Stimulated activated naive CD8-positive, alpha-beta T cell treated with anti-CD3 and anti-CD28 coated beads, Interleukin-15, Interleukin-2, amounts not matched to agents 100 U/mL and 50 U/mL, for 24 hours (primary cell): ENCODE data around the gene ZBTB45.
"Not testable (repeated sequence)": the region's sequence is repeated elsewhere in the genome, so short reads cannot be mapped to it uniquely, and the experiment has no call there.

ENCODE experiments used
- ATAC-seq: fragments of 150-1000 bp; cut with Tn5 transposase; one replicate; pipeline ENCODE4 v1.10.0; 2021
- DNase-seq: peaks from one replicate; pipeline ENCODE4 v3.0.0; 2021

The ZBTB45 gene

DNA sequence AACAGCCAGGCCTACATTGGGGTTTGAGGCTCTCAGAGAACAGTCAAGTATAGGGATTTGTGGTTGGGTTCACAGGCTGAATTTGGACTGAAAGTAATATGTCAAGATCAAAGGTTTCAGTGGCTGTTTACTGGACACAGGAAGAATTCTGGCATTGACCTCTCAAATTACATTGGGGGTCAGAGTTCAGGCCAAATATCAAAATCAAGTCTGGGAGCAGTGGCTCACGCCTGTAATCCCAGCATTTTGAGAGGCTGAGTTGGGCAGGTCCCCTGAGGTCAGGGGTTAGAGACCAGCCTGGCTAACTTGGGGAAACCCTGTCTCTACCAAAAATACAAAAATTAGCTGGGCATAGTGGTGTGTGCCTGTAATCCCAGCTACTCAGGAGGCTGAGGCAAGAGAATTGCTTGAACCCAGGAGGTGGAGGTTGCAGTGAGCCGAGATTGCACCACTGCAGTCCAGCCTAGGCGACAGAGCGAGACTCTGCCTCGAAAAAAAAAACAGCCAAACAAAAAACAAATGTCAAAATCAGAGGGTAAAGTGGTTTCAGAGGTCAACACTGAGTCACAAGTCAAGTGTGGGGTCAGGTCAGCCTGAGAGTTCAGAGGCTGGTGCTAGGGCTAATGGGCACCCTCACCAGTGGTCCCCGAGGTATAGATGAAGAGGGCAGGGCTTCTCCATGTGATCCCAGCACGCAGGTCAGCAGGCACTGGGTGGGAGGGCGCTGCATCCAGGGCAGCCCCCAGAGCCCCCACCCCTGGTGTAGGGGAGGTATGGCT is 9.3 kb downstream of the ZBTB45 start:
- ATAC-seq: no peak
- no peak for DNase-seq

GRCh38 chr19:58509731-58510083 is 9.9 kb downstream of the ZBTB45 start:
- no peak for DNase-seq
- ATAC-seq: no peak

- not testable (repeated sequence) for ATAC-seq, DNase-seq
Observed at GRCh38 chr19:58507602-58508223, 11.9 kb downstream of the ZBTB45 start.

DNA sequence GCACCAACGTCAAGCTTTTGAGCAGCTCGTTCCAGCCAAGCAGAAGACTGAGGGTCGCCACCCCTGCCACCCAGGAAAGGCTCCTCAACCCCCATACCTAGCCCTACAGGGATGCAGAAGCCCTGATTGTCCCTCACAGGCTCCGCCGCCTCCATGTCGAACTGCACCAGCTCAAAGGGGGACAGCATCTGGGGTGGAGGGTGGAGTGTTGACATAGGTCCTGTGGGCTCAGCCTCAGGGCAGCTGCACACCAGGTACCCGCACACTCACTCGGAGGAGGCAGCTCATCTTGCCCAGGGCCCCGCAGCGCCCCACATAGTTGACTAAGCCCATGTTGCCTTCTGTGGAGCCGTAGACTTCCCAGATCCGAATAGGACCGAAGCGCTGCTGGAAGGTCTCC is 19.4 kb downstream of the ZBTB45 start:
- no peak for DNase-seq
- no peak for ATAC-seq

GRCh38 chr19:58499021-58499927 is 20.3 kb downstream of the ZBTB45 start:
- peak; percentile 100 for DNase-seq

DNA sequence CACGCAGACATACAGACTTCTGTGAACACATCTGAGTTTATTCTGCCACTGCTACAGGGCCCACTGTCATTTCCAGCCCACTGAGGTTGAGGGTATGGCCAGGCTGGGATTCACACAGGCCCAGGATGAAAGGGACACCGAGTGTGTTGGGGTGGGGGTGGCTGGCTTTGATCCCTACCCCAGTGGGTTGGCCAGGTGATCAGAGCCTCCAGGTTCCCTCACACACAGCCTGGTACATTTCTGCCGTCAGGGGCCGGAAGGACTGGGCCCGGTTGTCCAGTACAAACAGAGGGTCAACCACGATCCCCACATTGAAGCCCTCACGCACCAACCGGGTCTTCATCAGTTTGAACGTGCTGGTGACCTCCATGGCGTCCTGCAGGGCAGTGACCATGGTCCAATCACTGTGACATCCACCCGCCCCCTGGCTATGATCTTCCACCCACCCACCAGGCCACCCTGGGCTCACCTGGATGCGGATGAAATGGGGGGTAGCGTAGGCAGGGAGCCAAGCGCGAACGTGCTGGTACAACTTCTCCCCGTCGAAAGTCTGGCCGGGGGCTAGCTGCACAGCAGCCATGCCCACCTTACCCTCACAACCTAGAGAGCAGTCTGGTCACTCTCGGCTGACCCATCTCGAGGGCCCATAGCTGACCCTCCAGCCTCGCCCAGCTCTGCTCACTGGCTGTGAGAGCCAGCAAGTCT is 21.1 kb downstream of the ZBTB45 start:
- ATAC-seq: no peak
- DNase-seq: no peak

More at GRCh38 chr19:58499021-58499927, 20.3 kb downstream of the ZBTB45 start:
- ATAC-seq: peak; percentile 99

DNA sequence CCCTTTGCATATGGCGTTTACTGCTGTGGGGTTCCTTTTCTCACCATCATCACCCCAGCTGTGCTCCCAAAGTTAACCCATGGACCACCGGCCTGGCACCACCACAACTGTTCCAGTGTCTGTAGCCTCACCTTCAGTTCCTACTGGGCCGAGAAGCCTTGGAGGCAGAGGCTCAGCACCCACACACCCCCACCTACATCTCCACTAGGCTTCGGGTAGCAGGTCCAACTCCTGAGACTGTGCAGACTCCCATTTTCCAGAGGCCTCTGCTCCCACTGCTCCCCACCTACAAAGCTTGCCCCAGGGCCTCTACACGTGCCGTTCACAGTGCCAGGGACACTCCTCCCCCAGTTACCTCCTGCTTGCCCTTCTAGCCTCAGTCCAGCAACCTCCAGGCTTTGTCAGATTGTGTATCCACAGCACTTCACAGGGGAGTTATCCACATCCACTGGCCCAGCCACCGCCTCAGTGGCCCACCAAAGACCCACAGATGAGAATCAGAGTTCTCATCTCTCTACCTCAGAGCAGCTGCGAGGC is 21.9 kb downstream of the ZBTB45 start:
- no peak for DNase-seq
- no peak for ATAC-seq

GRCh38 chr19:58492265-58492664 is 27.3 kb downstream of the ZBTB45 start:
- no peak for DNase-seq
- no peak for ATAC-seq

DNA sequence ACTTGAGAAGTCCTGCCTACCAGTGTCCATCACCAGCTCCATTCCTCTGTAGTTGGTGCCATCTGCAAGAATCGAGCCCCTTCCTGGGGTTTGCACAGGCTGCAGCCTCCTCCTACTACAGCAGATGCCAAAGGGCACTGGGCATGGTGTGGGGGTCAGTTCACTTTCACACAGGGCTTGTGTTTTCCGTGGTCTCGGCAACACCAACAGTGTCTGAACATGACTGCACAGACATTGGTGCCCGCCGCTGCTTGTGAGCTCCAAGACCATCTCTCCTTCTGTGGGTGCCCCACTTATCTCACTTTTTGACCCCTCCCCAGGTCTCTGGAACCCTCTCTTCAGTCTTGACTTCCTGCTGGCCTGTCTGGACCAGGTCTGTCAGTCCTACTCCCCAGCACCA is 28.2 kb downstream of the ZBTB45 start:
- DNase-seq (no peak), ATAC-seq (no peak)

DNA sequence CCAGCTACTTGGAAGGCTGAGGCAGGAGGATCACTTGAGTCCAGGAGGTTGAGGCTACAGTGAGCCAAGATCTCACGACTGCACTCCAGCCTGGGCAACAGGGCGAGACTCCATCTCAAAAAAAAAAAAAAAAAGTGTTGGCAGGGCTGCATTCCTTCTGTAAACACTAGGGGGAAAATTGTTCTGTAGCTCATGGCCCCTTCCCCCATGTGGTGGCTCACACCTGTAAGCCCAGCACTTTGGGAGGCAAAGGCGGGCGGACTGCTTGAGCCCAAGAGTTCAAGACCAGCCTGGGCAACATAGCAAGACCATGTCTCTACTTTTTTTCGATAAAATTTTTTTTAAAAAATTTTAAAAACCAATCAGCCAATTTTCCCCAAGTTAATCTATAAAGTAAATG is 35.3 kb downstream of the ZBTB45 start:
- not testable (repeated sequence) for ATAC-seq, DNase-seq

- no peak for DNase-seq
- ATAC-seq: no peak
Observed at GRCh38 chr19:58483776-58484175, 35.8 kb downstream of the ZBTB45 start.

DNA sequence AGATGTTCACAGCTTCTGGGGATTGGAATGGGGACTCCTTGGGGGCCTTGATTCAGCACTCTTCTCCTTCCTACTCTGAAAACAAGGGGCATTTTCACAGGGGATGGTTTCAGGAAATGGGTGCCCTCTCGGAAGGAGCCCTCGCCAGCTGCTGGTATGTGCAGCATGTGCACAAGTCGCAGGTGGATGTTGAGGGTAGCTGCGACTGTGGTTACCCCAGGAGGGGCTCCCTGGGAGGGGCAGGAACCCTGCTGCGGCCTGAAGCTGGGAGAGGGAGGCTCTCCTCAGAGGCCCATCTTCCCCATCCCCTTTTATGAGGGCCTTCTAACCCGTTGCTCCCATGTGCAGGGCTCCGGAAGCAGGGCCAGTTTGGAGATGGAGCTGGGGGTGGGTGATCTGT is 37.2 kb downstream of the ZBTB45 start:
- DNase-seq: no peak
- no peak for ATAC-seq

GRCh38 chr19:58480831-58481230 is 38.8 kb downstream of the ZBTB45 start:
- DNase-seq (no peak), ATAC-seq (no peak)

GRCh38 chr19:58480481-58480830 is 39.2 kb downstream of the ZBTB45 start:
- ATAC-seq (no peak), DNase-seq (no peak)

DNA sequence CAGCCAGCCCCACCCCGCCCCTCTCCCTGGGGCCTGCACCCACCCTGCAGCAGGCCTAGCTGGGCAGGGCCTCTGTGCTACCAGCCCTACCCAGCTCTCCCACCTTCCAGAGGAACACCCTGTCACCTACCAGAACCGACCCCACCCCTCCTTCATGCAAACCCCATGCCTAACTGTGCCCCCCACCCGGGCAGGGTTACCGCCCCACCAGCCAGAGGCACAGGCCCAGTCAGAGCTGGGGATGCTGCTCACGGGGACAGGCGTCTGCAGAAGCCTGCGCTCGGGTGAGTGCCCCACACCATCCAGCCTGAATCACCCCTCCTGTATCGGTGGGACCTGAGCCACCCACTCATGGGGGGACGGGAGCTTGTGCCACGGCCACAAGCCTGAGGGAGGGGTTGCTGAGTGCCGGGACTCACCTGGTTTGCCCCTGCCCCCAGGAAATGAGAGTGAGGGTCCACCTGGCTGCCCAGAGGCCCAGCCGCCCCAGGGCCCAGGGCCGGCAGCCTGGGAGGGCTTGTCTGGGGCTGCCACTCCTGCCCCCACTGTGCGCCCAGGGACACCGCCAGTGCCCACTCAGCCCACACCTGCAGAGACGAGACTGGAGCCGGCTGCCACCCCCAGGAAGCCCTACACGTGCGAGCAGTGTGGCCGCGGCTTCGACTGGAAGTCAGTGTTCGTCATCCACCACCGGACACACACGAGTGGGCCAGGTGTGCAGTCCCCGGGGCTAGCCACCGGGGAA is 39.7 kb downstream of the ZBTB45 start:
- ATAC-seq (no peak), DNase-seq (no peak)

DNA sequence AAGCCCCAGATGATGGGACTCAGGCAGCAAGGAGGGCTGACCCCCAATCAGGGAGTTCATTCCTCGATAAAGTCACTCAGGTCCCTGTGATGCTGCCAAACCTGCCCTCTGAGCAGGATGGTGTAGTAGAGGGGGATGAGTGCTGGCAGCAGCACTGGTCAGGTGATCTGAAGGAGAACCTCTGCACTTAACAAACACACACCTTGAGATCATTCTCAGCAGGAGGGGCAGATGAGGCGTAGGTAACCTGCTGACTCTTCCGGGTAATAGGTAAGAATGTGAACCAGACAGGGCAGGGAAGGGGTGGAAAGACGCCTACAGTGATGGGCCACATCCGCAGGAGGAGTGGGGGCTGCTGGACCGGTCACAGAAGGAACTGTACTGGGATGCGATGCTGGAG is 40.3 kb downstream of the ZBTB45 start:
- DNase-seq (no peak), ATAC-seq (no peak)

- no peak for ATAC-seq
- DNase-seq: no peak
Observed at GRCh38 chr19:58477871-58478270, 41.7 kb downstream of the ZBTB45 start.

GRCh38 chr19:58477130-58477529 is 42.5 kb downstream of the ZBTB45 start:
- ATAC-seq (no peak), DNase-seq (no peak)

DNA sequence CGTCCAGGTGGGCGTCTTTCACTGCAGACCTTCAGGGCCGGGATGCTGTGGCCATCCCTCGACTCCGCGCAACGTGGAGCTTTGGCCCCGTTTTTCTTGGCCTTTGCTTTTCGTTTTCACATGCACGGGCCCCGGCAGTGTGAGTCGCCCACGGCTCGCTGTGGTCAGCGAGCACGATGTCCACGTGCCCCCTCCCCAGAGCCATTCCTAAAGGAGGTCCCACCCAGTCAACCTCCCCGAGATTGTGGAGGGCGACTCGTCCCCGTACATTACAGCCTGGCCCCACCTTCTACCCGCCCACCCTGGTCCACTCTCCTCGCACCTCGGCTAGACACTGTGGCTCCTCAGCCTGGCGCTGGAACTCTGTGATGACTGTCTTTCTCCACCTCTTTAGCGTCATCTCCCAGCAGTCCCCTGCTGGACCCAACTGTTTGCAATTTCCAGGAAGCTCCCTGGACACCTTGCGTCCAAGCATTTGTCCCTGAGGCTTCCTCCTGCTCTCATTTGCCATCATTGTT is 43.1 kb downstream of the ZBTB45 start:
- DNase-seq (peak; percentile 42), ATAC-seq (no peak)

DNA sequence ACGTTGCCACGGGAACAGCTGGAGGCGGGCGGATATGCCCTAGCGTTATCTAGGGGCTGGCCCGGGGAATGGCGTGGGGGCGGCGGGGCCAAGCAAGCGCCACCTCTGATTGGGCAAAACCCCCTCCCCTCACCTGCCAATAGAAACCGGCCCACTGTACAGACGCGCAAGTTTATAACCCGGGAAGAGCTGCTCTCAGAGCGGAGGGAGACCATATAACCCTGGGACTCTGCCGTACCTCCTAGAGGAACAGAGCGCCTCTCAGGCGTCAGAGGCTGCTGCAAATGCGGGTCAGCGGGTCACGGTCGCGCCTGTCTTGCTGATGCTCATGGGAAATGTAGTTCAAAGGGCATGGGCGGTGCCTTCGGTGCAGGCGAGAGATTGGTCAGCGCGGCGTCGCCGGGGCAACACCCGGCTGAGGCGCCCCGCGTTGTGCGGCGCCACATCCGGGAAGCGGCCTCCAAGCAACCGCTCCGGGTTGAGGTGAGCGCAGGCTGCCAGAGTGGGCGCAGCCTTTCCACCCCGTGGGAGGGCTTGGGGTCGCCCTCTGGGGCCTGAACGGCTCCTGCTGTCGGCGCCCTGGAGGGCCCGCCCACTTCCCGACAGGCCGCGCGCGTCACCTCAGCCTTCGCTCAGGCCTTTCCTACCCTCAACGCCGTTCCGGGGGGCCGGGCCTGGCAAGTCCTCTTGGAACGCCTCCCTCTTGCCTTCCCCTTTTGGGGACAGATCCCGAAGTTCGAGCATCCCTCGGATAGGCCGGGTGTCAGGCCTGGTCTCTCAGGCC is 43.7 kb downstream of the ZBTB45 start, which contains the start of gene ZNF446:
TSS of gene ZNF446 (plus strand) at position 639 of the 784 bp plus-strand sequence. CDS start 867 bp downstream, outside the sequence.
- peak; percentile 95 for DNase-seq
- ATAC-seq: peak; percentile 88
